ENCODE results near the gene EDRF1.

GRCh38 chr10:125779403-125780327, 60.2 kb downstream of the EDRF1 start:
- TF ChIP-seq PATZ1 (CRISPR knock-in tag; IDR thresholded peaks at IDR 0.05; ENCODE audit: borderline replicate concordance): no peak
- no peak for TF ChIP-seq ZFP30 (CRISPR knock-in tag; IDR thresholded peaks at IDR 0.05)
- no peak for TF ChIP-seq ZNF8 (CRISPR knock-in tag; IDR thresholded peaks at IDR 0.05)
- TF ChIP-seq PPARA (CRISPR knock-in tag; IDR thresholded peaks at IDR 0.05; ENCODE audit: borderline replicate concordance): no peak
- no peak for TF ChIP-seq ARNTL (CRISPR knock-in tag; IDR thresholded peaks at IDR 0.05; ENCODE audit: borderline replicate concordance, low read depth)
- no peak for TF ChIP-seq ISL1 (CRISPR knock-in tag; IDR thresholded peaks at IDR 0.05)
- TF ChIP-seq OSR1 (CRISPR knock-in tag; IDR thresholded peaks at IDR 0.05): no peak
